K562 (cell line): ENCODE data around the gene BAMBI. TPM values are rescaled to one million over a fixed set of nuclear protein-coding genes. Genes with fewer than 3 reads are reported as not detected.
A peak's percentile ranks its signal among the peaks of the same experiment; 100 is the strongest.

Source experiments
- CCNT2 ChIP-seq: IDR thresholded peaks from 2 replicates; pipeline ENCODE4 v1.6.1; 2011; ENCODE audit warnings: borderline replicate concordance, low read depth, mild to moderate bottlenecking, moderate library complexity, mixed read lengths, low read length; ENCODE audit not compliant: insufficient read length; ENCODE audit errors: extremely low read depth
- EP300 ChIP-seq: IDR thresholded peaks from 2 replicates; pipeline ENCODE4 v1.6.1; 2012; ENCODE audit warnings: low read length, improper control_type of control experiment
- KHSRP ChIP-seq: fragments of 450-650 bp; IDR thresholded peaks from 2 replicates; pipeline ENCODE4 v1.6.1; 2017
- MYBL2 ChIP-seq, 2 experiments: fragments of 450-650 bp in 1 of 2; sonication (generic) in 1 of 2; formaldehyde crosslinking in 1 of 2; IDR thresholded peaks; 2 replicates each; pipeline versions ENCODE4 v1.6.1 to v1.8.1; 2017 to 2022; ENCODE audit warnings: borderline replicate concordance in 1 of 2, inconsistent platforms in 1 of 2, low read depth in 1 of 2, mild to moderate bottlenecking in 1 of 2, missing genetic modification reagents in 1 of 2, moderate library complexity in 1 of 2
- NONO ChIP-seq, 2 experiments: fragments of 200-400 bp in 1 of 2; fragments of 450-650 bp in 1 of 2; formaldehyde crosslinking in 1 of 2; IDR thresholded peaks; 2 replicates each; pipeline ENCODE4 v1.6.1; 2017; ENCODE audit warnings: low read depth in 2 of 2, mild to moderate bottlenecking in 2 of 2, moderate library complexity in 2 of 2, low read length in 1 of 2
- RAD51 ChIP-seq: fragments of 450-650 bp; IDR thresholded peaks from 2 replicates; pipeline ENCODE4 v1.7.1; 2016; ENCODE audit warnings: low read depth, mild to moderate bottlenecking, borderline replicate concordance
- RBM34 ChIP-seq: fragments of 200-400 bp; formaldehyde crosslinking; IDR thresholded peaks from 2 replicates; pipeline ENCODE4 v1.6.1; 2018; ENCODE audit warnings: low read length, borderline replicate concordance; ENCODE audit not compliant: insufficient read depth
- RBM39 ChIP-seq: fragments of 200-400 bp; formaldehyde crosslinking; optimal IDR thresholded peaks from 2 replicates; pipeline ENCODE3; 2018; ENCODE audit warnings: low read depth, low read length
- RCOR1 ChIP-seq, 2 experiments: IDR thresholded peaks; 2 replicates each; pipeline ENCODE4 v1.6.1; 2012; ENCODE audit warnings: low read depth in 2 of 2, low read length in 2 of 2, borderline replicate concordance in 1 of 2, improper control_type of control experiment in 1 of 2
- RHOXF2B ChIP-seq: fragments of 250-450 bp; sonication (Bioruptor Pico); conservative IDR thresholded peaks from 2 replicates; pipeline ENCODE4 v1.5.1; 2021
- SMARCA5 ChIP-seq: fragments of 450-650 bp; IDR thresholded peaks from 2 replicates; pipeline ENCODE4 v1.6.1; 2016
- TAF9B ChIP-seq: fragments of 450-650 bp; IDR thresholded peaks from 2 replicates; pipeline ENCODE4 v1.6.1; 2018; ENCODE audit warnings: mild to moderate bottlenecking; ENCODE audit not compliant: partially characterized antibody
- TOE1 ChIP-seq, 2 experiments: fragments of 450-650 bp in 1 of 2; sonication (generic) in 1 of 2; formaldehyde crosslinking in 1 of 2; IDR thresholded peaks; 2 replicates each; pipeline versions ENCODE4 v1.7.1 to v1.8.0; 2016 to 2022; ENCODE audit warnings: borderline replicate concordance in 2 of 2, mild to moderate bottlenecking in 2 of 2, antibody characterized with exemption in 1 of 2, inconsistent platforms in 1 of 2, low read depth in 1 of 2, missing genetic modification reagents in 1 of 2, moderate library complexity in 1 of 2
- XRCC3 ChIP-seq: fragments of 450-650 bp; IDR thresholded peaks from 2 replicates; pipeline ENCODE4 v1.6.1; 2017; ENCODE audit warnings: mild to moderate bottlenecking, moderate library complexity
- ZFP30 ChIP-seq: fragments of 250-450 bp; sonication (Bioruptor Pico); IDR thresholded peaks from 2 replicates; pipeline ENCODE4 v1.8.0; 2022; ENCODE audit warnings: moderate library complexity, mild to moderate bottlenecking, inconsistent platforms, borderline replicate concordance
- ZKSCAN8 ChIP-seq: fragments of 200-800 bp; sonication (Bioruptor generic); IDR thresholded peaks from 2 replicates; pipeline ENCODE4 v1.6.1; 2016; ENCODE audit warnings: missing genetic modification characterization, missing compliant biosample characterization
- ZNF140 ChIP-seq: fragments of 250-450 bp; sonication (Bioruptor Pico); IDR thresholded peaks from 2 replicates; pipeline ENCODE4 v1.8.0; 2021; ENCODE audit warnings: moderate library complexity, mild to moderate bottlenecking, inconsistent platforms
- ZNF175 ChIP-seq: fragments of 200-800 bp; sonication (Bioruptor generic); IDR thresholded peaks from 2 replicates; pipeline ENCODE4 v1.6.1; 2016; ENCODE audit warnings: low read depth, mild to moderate bottlenecking, missing genetic modification characterization, missing compliant biosample characterization
- ZNF184 ChIP-seq: sonication (generic); formaldehyde crosslinking; IDR thresholded peaks from 2 replicates; pipeline ENCODE4 v1.5.0; 2020; ENCODE audit warnings: missing genetic modification reagents
- ZNF407 ChIP-seq: fragments of 450-650 bp; IDR thresholded peaks from 2 replicates; pipeline ENCODE4 v1.6.1; 2016; ENCODE audit warnings: low read depth
- polyA plus RNA-seq, 8 experiments: library from polyadenylated mRNA; depleted of rRNA in 4 of 8; stranded (reverse) in 5 of 8; unstranded in 3 of 8; fragments of >200 nt; fragmentation: Nextera tagmentation in 2 of 8; fragmentation: Illumina TruSeq in 1 of 8; extraction: Ambion mirVana in 2 of 8; extraction: Trizol in 1 of 8; gene quantifications; 2 replicates each; pipeline versions ENCODE4 v1.2.1 to v1.2.3, GENCODE V29; 2011 to 2014; ENCODE audit warnings: inconsistent platforms in 1 of 8, missing spikeins in 1 of 8
- total RNA-seq, 7 experiments: library from RNA; depleted of rRNA in 6 of 7; stranded (reverse); fragments of >200 nt in 6 of 7; fragmentation: Illumina TruSeq in 2 of 7; extraction: Trizol in 2 of 7; gene quantifications; 2 replicates each; pipeline versions ENCODE4 v1.2.1 to v1.2.3, GENCODE V29; 2011 to 2021; ENCODE audit warnings: low replicate concordance in 1 of 7

The BAMBI gene
- total and polyA plus RNA-seq, 9 of the 15 experiments (the other 6 are each of a cell fraction or from before 2014, with no cell fraction given), result 2.0 to 21.8 (median 13.5) TPM

- TF ChIP-seq ZNF175 (CRISPR knock-in tag) (no peak), ZFP30 (CRISPR knock-in tag) (no peak), RAD51 (no peak), ZNF184 (no peak), NONO (IDR thresholded peaks at IDR 0.05; ENCODE audit: low read depth in 2 of 2, low read length in 1 of 2) (peak; percentile 43 to 87), TAF9B (peak; percentile 22), XRCC3 (no peak), MYBL2 (IDR thresholded peaks at IDR 0.05; ENCODE audit: low read depth) (no peak), MYBL2 (CRISPR knock-in tag; IDR thresholded peaks at IDR 0.05; ENCODE audit: borderline replicate concordance) (no peak), EP300 (no peak), ZNF407 (no peak), ZNF140 (CRISPR knock-in tag) (no peak), ZKSCAN8 (CRISPR knock-in tag) (no peak), SMARCA5 (no peak), TOE1 (IDR thresholded peaks at IDR 0.05; ENCODE audit: borderline replicate concordance) (no peak), TOE1 (CRISPR knock-in tag; IDR thresholded peaks at IDR 0.05; ENCODE audit: borderline replicate concordance, low read depth) (no peak), RBM34 (no peak), CCNT2 (peak; percentile 87), RHOXF2B (no peak), KHSRP (no peak), RCOR1 (IDR thresholded peaks at IDR 0.05; ENCODE audit: borderline replicate concordance in 1 of 2, low read depth in 2 of 2, low read length in 2 of 2) (no peak), RBM39 (no peak)
Observed at GRCh38 chr10:28676968-28677887, at the start of gene BAMBI (continued).
